HG02840 (cell line): ENCODE measurements around the gene TRIM14.
"Not testable (repeated sequence)": the region's sequence is repeated elsewhere in the genome, so short reads cannot be mapped to it uniquely, and the experiment has no call there.

Experiments used
- ATAC-seq: cut with Tn5 transposase; IDR thresholded peaks from one replicate; pipeline ENCODE4 v1.9.1; 2021; ENCODE audit warnings: mild to moderate bottlenecking, moderate library complexity, moderate number of reproducible peaks; ENCODE audit not compliant: unreplicated experiment, low FRiP score

TRIM14 gene

DNA sequence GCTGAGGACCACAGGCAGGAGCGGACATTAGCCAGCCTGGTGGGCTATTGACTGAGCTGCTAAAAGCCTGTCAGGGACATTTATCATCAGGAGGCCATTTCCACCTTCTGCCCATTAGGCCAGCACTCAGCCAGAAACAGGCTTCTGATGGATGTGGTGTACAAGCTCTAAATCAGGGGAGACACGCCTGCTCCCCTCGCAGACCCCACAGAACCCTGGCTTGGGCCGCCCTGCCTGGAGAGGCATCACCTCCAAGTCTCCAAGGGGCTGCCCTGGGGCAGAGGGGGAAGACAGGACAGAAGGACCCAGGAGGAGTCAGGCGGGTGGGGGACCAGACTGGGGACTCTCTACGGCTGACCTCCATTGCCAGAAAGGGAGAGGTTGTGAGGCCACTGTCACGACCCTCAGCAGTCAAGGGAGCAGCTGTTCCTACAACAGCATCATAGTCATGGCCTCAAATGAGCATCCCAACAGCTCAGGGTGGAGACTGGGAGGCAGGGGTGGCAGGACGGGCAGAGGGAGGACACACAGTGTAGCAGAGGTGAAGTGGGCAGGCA lies 24.0 kb upstream of the TRIM14 start:
- no peak for ATAC-seq

DNA sequence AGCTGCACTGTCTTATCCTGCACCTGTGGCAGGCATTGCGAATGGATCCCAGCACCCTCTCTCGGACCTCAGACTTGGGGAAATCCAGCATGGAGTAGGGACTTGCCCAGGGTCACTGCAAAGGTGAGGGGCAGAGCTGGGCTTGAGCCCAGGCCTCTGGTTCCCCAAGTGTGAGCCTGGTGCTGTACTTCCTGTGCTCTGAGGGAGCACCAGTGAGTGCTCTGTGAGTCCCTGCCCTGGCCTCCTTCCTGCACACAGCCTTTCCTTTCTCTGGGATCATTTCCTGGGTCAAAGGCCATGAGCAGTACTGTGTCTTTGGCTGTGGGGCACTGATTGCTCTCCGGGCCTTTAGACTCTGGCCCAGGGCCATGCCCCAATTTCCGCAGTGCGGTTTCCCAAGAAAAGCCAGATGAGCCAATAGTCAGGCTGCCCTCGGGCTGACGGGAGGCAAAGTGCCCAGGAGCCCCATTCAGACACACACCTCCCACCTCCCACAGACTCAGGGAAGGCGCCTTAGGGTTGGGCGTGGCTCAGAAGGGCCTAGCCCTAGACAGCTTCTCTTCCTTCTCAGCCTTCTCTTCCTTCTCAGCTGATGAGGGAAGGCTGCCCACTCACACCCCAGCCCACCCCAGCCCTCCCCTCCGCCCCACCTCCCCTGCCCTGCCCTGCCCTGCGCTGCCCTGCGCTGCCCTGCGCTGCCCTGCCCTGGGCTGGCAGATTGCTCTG lies 23.3 kb upstream of the TRIM14 start:
- no peak for ATAC-seq

- no peak for ATAC-seq
Measured at GRCh38 chr9:98140503-98140902, 21.5 kb upstream of the TRIM14 start.

- no peak for ATAC-seq
Measured at GRCh38 chr9:98136489-98136888, 17.5 kb upstream of the TRIM14 start.

- no peak for ATAC-seq
Measured at GRCh38 chr9:98135938-98136337, 16.9 kb upstream of the TRIM14 start.

DNA sequence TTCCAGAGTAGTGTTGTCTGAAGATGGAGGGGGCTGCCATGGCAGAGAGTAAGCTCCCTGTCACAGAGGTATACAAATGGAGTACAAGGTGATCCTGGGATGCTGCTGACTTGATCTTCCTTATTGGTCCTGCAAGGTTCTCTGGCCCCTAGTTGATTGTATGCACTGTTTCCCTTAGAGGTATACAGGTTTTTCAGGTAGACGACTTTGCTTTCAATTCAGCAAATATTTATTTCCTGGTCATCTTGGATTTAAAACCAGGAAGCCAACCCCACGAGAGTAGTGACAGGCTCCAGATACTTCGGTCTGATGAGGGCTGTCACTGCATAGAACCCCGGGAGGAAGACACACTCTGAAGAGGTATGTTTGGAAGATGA lies 16.5 kb upstream of the TRIM14 start:
- ATAC-seq = no peak

DNA sequence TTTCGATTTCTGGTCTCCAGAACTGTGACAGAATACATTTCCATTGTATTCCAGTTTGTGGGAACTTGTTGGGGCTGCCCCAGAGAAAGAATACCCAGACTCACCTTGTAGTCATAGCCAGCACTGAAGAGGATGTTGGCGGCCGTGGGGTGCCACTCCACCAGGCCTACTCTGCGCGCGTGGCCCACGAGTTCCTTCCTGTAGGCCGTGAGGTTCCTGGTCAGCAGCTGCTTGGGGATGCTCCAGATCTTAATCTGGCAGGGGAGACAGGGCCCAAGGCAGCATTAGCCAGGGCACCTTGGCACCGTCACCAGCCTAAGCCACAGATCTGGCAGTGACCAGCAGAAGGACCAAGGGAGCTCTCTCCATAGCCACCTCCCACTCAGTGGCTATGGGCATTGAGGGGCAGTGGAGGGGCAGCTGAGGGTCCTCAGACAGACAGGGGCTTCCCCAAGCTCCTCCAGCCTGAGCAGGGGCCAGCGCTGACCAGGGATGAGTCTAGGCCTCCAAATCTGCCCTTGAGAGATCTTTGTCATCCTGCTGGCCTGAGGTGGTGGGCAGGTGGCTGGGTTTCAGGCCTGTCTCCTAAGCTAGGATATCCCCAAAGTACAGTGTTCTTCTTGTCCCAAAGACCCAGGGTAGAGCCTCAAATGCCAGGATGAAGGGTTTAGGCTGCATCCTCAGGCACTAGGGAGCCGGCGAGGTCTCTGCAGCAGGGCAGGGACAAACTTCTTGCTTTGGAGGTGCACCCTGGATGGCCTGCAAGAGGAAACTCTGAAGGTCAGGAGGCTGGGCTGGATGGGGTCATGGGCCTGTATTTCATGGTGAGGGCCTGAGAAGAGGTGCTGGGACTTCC lies 15.9 kb upstream of the TRIM14 start:
- ATAC-seq = no peak

DNA sequence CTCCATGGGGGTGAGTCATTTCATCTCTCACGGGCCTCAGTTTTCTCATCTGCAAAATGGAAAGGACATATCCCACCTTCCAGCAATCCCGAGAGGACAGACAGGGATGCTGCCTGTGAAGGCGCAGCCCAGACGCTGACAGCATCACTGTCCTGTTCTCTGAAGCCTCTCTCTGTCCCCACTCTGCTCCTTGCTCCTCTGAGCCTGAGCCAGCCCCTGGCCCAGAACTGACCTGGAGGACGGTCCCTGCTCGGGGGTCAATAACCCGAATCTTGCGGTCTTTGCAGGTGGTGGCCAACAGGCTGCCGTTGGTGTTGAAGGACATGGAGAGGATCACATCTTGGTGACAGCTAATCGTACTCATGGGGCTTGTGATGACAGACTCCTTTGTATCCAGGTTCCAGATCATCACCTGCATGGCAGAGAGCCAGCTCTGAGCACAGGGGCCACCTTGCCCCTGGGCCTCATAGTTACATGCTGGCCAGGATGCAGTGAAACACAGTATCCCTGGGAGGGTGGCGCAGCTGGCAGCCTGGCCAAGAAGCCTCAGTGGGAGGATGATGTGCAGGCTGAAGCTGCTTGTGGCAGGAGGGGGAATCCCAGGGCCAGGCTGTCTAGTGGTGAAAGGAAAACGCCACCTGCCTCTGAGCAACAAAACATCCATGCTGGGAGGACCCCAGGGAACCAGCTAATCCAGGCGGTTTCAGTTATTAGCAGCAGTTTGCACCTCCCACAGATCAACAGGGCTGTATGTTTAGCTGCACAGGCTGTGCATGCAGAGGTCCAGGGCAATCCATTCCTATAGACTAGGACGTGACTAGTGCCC lies 14.0 kb upstream of the TRIM14 start:
- no peak for ATAC-seq

DNA sequence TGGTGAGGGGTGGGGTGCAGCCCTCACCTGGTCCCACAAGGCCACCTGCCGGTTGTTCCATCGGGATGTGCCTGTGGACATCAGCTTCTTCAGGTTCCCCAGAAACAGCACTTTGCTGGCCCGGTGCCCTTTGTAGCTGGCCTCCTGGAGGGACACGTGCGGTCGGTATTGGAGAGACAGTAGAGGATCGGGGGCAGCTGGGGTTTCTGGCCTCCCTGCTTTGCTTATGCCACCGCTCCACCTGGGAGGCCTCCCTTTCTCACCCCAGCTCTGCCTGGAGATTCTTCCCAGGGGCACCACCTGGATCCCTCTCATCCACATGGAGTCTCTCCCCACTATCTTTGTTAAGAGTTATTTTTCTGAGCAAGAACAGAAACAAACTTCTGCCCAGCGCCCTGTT lies 13.1 kb upstream of the TRIM14 start:
- ATAC-seq = no peak

GRCh38 chr9:98130576-98131228 lies 11.7 kb upstream of the TRIM14 start:
- no peak for ATAC-seq

GRCh38 chr9:98130060-98130459 lies 11.0 kb upstream of the TRIM14 start:
- not testable (repeated sequence) for ATAC-seq

GRCh38 chr9:98129451-98129881 lies 10.4 kb upstream of the TRIM14 start:
- no peak for ATAC-seq

DNA sequence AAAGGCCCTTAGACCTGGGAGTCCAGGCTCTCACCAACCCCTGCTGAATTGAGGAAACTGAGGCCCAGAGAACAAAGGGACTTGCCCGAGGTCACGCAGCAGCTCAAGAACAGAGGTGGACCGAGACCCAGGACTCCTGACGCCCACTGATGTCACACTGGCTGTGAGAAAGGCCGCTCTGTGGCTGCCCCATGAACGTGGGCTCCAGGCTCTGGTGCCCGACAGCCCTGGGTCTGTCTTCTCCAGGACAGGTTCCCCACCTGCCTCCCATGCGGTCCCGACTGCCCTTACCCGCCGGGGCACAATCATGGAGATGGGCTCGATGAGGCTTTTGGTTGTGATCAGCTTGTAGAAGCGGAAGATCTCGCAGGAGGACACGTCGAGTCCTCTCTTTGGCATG lies 9.3 kb upstream of the TRIM14 start:
- no peak for ATAC-seq

- no peak for ATAC-seq
Measured at GRCh38 chr9:98127226-98127625, 8.2 kb upstream of the TRIM14 start.

GRCh38 chr9:98124637-98125426 lies 5.8 kb upstream of the TRIM14 start:
- no peak for ATAC-seq

- ATAC-seq = not testable (repeated sequence)
Measured at GRCh38 chr9:98124091-98124490, 5.1 kb upstream of the TRIM14 start.

GRCh38 chr9:98121058-98121457 lies 2.0 kb upstream of the TRIM14 start:
- ATAC-seq = no peak

DNA sequence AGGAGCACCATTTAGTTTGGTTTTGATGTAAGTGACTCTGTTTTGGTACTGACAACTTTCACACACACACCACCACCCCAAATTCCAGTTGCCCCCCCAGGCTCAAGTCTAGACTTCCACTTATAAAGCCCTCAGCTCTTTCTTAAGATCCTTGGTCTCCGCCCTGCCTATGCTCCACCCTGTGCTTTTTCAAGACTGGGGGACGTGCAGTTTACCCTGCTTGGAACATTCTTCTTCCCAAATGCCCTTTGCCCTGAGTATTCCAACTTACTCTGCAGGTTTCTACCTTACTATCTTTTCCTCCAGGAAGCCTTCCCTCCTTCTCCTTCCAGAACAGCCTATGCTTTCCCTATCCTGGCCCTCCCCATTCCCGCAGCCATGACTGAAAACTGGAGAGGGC lies 1.5 kb upstream of the TRIM14 start:
- no peak for ATAC-seq

- ATAC-seq = peak; percentile 13
Measured at GRCh38 chr9:98117984-98118639, 910 bp downstream of the TRIM14 start.
